ENCODE results near the gene AMPD1. TPM values are rescaled to one million over a fixed set of nuclear protein-coding genes. Genes with fewer than 3 reads are reported as not detected.

The AMPD1 gene
- total RNA-seq, 2 donors from 2014 or later = 0.23 to 0.40 TPM

DNA sequence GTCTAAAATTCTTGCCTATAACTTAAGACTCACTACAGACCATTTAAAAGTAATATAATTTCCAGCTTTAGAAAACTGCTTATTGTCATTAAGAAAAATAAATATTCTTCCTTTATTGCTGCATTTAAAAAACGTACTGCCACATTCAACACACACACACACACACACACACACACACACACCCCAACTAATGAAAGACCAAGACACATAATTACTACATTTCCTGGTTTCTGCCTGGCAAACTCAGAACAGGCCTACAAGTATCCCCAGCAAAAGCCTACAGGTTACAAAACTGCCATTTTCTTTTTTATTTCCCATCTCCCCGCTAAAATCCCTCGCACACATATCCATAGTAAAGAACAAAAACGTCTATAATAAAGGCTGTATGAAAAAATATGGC is 27.0 kb downstream of the AMPD1 start:
- Histone ChIP-seq H3K9me3 (no peaks in the 10 kb centered on the region), H3K4me3 (no peak overlapping the region), H3K4me1 (replicated peaks) (no peaks in the 10 kb centered on the region), H3K27ac (no peak overlapping the region), H3K27me3 (replicated peaks; ENCODE audit: insufficient read depth) (no peaks in the 10 kb centered on the region), H3K36me3 (no peaks in the 10 kb centered on the region)
- DNase-seq (ENCODE audit: low spot score) = no peak
- TF ChIP-seq POLR2A (IDR thresholded peaks at IDR 0.05) (no peak), POLR2AphosphoS5 (IDR thresholded peaks at IDR 0.05) (no peak)
- TF ChIP-seq, protein P1, sequence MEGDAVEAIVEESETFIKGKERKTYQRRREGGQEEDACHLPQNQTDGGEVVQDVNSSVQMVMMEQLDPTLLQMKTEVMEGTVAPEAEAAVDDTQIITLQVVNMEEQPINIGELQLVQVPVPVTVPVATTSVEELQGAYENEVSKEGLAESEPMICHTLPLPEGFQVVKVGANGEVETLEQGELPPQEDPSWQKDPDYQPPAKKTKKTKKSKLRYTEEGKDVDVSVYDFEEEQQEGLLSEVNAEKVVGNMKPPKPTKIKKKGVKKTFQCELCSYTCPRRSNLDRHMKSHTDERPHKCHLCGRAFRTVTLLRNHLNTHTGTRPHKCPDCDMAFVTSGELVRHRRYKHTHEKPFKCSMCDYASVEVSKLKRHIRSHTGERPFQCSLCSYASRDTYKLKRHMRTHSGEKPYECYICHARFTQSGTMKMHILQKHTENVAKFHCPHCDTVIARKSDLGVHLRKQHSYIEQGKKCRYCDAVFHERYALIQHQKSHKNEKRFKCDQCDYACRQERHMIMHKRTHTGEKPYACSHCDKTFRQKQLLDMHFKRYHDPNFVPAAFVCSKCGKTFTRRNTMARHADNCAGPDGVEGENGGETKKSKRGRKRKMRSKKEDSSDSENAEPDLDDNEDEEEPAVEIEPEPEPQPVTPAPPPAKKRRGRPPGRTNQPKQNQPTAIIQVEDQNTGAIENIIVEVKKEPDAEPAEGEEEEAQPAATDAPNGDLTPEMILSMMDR (IDR thresholded peaks at IDR 0.05) = no peak
- 81% methylated on average over 4 of the region's 4 CpGs for WGBS
- intact Hi-C loops (cut with DNase I) = no loop called here

DNA sequence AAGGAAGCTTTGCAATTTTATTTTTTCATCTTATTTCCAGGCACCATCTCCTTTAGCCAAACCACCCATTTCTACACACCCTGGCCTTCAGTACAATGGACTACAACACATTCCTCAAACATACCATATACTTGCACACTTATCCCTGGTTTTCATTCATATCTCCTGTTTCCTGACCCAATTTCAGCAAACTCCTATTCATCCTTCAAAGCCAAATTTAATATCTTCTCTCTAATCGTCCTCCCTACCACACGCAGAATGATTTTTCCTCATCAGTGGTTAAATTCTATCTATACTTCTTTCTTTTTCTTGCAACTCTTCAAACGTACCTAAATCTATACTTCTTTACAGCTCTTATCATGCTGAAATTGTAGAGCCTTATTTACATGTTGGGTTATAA is 28.4 kb downstream of the AMPD1 start:
- no peak overlapping the region for H3K4me3 ChIP-seq
- H3K4me1 ChIP-seq (replicated peaks) = no peaks in the 10 kb centered on the region
- no peaks in the 10 kb centered on the region for H3K9me3 ChIP-seq
- no peak overlapping the region for H3K27ac ChIP-seq
- 93% methylated on average over 3 of the region's 3 CpGs for WGBS
- TF ChIP-seq, protein P1 (IDR thresholded peaks at IDR 0.05) = no peak
- no peak for TF ChIP-seq POLR2A (IDR thresholded peaks at IDR 0.05)
- TF ChIP-seq POLR2AphosphoS5 (IDR thresholded peaks at IDR 0.05) = no peak
- H3K27me3 ChIP-seq (replicated peaks; ENCODE audit: insufficient read depth) = no peaks in the 10 kb centered on the region
- no peaks in the 10 kb centered on the region for H3K36me3 ChIP-seq
- DNase-seq (ENCODE audit: low spot score) = no peak
- intact Hi-C loops (cut with DNase I) = no loop called here

DNA sequence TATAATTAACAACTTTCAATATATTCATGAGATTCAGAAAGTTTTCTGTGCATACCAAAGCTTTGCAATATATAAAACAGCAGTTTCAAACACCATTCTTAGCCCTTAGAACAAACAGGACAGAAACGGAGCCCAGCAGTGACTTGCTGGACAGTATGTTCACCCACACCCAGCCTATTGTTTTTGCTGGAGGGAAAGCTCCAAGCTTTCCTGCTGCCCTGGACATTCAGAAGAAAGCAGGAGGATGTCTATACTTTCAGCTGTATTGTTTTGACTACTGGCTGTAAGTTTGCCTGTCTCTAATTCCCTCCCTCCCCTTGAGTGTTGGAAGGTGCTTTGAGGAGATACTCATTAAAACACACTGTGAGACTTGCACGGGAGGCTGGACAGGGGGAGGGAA is 35.1 kb downstream of the AMPD1 start:
- H3K4me3 ChIP-seq = no peak overlapping the region
- no peaks in the 10 kb centered on the region for H3K36me3 ChIP-seq
- 22% methylated on average over 2 of the region's 2 CpGs for WGBS
- H3K9me3 ChIP-seq = no peaks in the 10 kb centered on the region
- intact Hi-C loops (cut with DNase I) = no loop called here
- no peaks in the 10 kb centered on the region for H3K4me1 ChIP-seq (replicated peaks)
- TF ChIP-seq POLR2A (IDR thresholded peaks at IDR 0.05) (no peak), POLR2AphosphoS5 (IDR thresholded peaks at IDR 0.05) (no peak)
- TF ChIP-seq, protein P1 (IDR thresholded peaks at IDR 0.05) = no peak
- no peak for DNase-seq (ENCODE audit: low spot score)
- no peaks in the 10 kb centered on the region for H3K27me3 ChIP-seq (replicated peaks; ENCODE audit: insufficient read depth)
- no peak overlapping the region for H3K27ac ChIP-seq

DNA sequence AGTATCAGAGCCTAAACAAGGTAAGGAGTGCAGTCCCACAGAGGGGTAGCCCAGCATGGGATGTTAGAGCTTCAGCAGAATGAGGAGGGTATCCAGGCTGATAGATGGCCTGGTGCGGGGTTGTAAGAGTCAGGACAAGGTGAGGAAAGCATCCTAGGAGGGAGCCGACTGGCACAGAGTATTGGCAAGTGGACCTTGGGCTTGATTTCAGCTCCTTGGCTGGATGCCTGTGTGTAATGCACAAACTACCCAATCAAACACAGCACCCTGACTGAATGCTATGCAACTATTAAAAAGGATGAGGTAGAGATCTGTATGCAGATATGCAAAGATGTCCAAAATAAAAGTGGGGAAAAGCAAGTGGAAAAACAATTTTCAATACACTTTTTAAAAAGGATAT is 43.5 kb downstream of the AMPD1 start:
- Histone ChIP-seq H3K27ac (no peak overlapping the region), H3K36me3 (no peaks in the 10 kb centered on the region), H3K27me3 (replicated peaks; ENCODE audit: insufficient read depth) (no peaks in the 10 kb centered on the region), H3K9me3 (no peaks in the 10 kb centered on the region), H3K4me1 (replicated peaks) (no peaks in the 10 kb centered on the region), H3K4me3 (no peak overlapping the region)
- WGBS = 63% methylated on average over 2 of the region's 2 CpGs
- intact Hi-C loops (cut with DNase I) = no loop called here
- no peak for TF ChIP-seq POLR2AphosphoS5 (IDR thresholded peaks at IDR 0.05)
- TF ChIP-seq, protein P1 (IDR thresholded peaks at IDR 0.05) = no peak
- TF ChIP-seq POLR2A (IDR thresholded peaks at IDR 0.05) = no peak
- DNase-seq (ENCODE audit: low spot score) = no peak

DNA sequence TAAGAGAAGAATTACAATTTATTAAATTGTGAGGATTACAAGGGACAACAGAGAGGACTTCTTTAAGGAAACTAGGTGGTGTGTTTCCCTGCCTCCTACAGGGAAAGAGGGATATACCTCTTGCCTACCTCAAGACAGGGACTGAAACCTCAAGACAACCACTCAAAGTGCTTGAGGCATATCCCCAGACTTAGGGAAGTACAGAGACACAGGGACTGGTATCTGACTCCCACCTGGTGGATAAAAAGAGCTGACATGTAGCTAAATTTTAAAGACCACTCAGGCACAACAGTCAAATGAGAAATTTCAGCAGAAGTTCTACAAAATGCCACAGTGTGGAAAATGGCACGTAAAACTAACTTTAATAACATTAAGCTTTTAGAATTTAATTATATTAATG is 46.8 kb downstream of the AMPD1 start:
- Histone ChIP-seq H3K27me3 (replicated peaks; ENCODE audit: insufficient read depth) (no peaks in the 10 kb centered on the region), H3K27ac (no peak overlapping the region), H3K4me1 (replicated peaks) (no peaks in the 10 kb centered on the region), H3K4me3 (no peak overlapping the region), H3K9me3 (no peaks in the 10 kb centered on the region), H3K36me3 (no peaks in the 10 kb centered on the region)
- TF ChIP-seq POLR2AphosphoS5 (IDR thresholded peaks at IDR 0.05) (no peak), POLR2A (IDR thresholded peaks at IDR 0.05) (no peak)
- TF ChIP-seq, protein P1 (IDR thresholded peaks at IDR 0.05) = no peak
- 96% methylated on average over 1 of the region's 1 CpG for WGBS
- DNase-seq (ENCODE audit: low spot score) = no peak
- intact Hi-C loops (cut with DNase I) = no loop called here
